Measurements from ENCODE around the gene NTM.

The NTM gene

GRCh38 chr11:132111838-132112237 is 741.4 kb downstream of the NTM start:
- H3K27ac Mint-ChIP-seq: no peak overlapping the region
- H3K27me3 Mint-ChIP-seq (ENCODE audit: low read depth): no peaks in the 10 kb centered on the region
- H3K4me1 Mint-ChIP-seq (ENCODE audit: low read depth): no peaks in the 10 kb centered on the region
- peaks cover 4% of the 10 kb centered on the region for H3K9me3 Mint-ChIP-seq
- no peaks in the 10 kb centered on the region for H3K36me3 Mint-ChIP-seq (ENCODE audit: low read depth)
- no peak for DNase-seq (ENCODE audit: low spot score)
- no peak overlapping the region for H3K4me3 Mint-ChIP-seq

DNA sequence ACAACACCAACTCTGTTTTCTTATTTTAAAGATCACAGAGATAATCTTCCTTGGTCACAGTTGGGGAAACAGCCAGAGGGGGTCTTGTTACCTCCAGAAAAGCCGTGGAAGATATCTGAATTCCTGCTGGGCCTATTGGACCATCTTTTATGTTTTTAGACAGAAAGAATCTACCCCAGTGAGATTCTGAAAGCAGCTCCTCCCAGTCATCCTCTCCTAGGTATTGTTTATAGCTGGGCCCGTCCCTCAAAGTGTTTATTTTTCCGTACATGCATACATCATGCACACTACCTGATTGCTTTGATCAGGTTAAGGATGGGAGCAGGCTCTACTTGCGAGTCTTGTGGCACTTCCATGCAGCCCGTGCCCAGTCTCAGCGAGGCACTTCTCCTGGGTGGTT is 742.4 kb downstream of the NTM start:
- no peak overlapping the region for H3K27ac Mint-ChIP-seq
- H3K9me3 Mint-ChIP-seq: peaks cover 1% of the 10 kb centered on the region
- no peaks in the 10 kb centered on the region for H3K36me3 Mint-ChIP-seq (ENCODE audit: low read depth)
- no peaks in the 10 kb centered on the region for H3K27me3 Mint-ChIP-seq (ENCODE audit: low read depth)
- H3K4me3 Mint-ChIP-seq: no peak overlapping the region
- DNase-seq (ENCODE audit: low spot score): no peak
- H3K4me1 Mint-ChIP-seq (ENCODE audit: low read depth): no peaks in the 10 kb centered on the region

GRCh38 chr11:132114185-132114584 is 743.8 kb downstream of the NTM start:
- no peak for DNase-seq (ENCODE audit: low spot score)
- Mint-ChIP-seq H3K9me3 (no peaks in the 10 kb centered on the region), H3K36me3 (ENCODE audit: low read depth) (no peaks in the 10 kb centered on the region), H3K4me3 (no peak overlapping the region), H3K27me3 (ENCODE audit: low read depth) (no peaks in the 10 kb centered on the region), H3K27ac (no peak overlapping the region), H3K4me1 (ENCODE audit: low read depth) (no peaks in the 10 kb centered on the region)

DNA sequence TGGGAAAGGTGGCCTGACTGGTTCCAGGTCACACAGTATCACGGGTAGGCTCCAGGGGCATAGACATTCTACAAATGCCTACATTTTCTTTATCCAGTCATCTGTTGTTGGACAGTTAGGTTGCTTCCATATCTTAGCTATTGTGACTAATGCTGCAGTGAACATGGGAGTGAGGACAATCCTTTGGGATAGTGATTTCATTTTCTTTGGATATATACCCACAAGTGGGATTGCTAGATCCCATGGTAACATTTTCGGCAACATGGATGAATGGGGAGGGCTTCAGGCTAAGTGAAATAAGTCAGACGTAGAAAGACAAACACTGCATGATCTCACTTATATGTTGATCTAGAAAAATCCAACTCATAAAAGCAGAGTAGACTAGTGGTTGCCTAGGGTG is 744.3 kb downstream of the NTM start:
- Mint-ChIP-seq H3K27me3 (ENCODE audit: low read depth) (no peaks in the 10 kb centered on the region), H3K9me3 (no peaks in the 10 kb centered on the region), H3K36me3 (ENCODE audit: low read depth) (no peaks in the 10 kb centered on the region), H3K4me1 (ENCODE audit: low read depth) (no peaks in the 10 kb centered on the region), H3K4me3 (no peak overlapping the region), H3K27ac (no peak overlapping the region)
- no peak for DNase-seq (ENCODE audit: low spot score)

GRCh38 chr11:132115454-132115853 is 745.0 kb downstream of the NTM start:
- DNase-seq (ENCODE audit: low spot score): no peak
- Mint-ChIP-seq H3K27me3 (ENCODE audit: low read depth) (no peaks in the 10 kb centered on the region), H3K4me1 (ENCODE audit: low read depth) (no peaks in the 10 kb centered on the region), H3K9me3 (no peaks in the 10 kb centered on the region), H3K4me3 (no peak overlapping the region), H3K27ac (no peak overlapping the region), H3K36me3 (ENCODE audit: low read depth) (no peaks in the 10 kb centered on the region)

DNA sequence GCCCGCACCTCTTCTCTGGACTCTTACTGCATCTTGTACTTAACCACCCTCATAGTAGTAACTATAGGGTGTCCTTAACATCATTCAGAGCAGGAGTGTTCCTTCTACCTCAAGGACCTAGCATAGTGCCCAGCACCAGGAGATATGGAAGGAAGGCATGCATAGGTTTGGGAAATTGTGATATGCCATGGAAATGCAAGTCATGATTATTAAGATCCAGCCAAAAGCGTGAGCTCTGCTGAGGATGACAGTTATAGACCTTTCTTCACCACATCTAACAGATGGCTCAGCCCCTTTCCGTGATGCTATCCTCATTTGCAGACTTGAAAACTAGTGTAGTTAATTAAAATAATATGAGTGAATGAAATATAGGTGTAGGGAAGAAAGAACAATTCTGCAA is 746.1 kb downstream of the NTM start:
- Mint-ChIP-seq H3K27me3 (ENCODE audit: low read depth) (no peaks in the 10 kb centered on the region), H3K36me3 (ENCODE audit: low read depth) (no peaks in the 10 kb centered on the region), H3K4me3 (no peak overlapping the region), H3K4me1 (ENCODE audit: low read depth) (no peaks in the 10 kb centered on the region), H3K9me3 (no peaks in the 10 kb centered on the region), H3K27ac (no peak overlapping the region)
- no peak for DNase-seq (ENCODE audit: low spot score)

DNA sequence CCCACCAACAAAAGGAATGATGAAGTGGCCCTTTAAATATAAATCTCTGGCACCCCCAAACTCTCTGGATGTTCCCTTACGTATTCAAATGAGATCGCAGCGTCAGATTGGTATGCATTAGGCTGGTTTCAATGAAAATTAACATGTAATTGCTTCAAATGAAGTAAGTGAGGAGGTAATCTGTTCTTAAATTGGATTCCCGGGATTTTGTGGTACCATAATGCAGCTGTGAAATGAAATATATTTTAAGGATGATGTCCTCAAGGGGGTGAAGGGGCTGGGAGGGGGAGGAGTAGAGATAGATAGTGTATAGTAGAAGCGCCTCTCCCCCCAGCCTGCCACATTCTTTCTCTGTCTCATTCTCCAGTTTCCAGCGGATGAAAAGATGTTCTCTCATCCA is 748.2 kb downstream of the NTM start:
- no peaks in the 10 kb centered on the region for H3K4me1 Mint-ChIP-seq (ENCODE audit: low read depth)
- H3K4me3 Mint-ChIP-seq: no peak overlapping the region
- H3K27ac Mint-ChIP-seq: no peak overlapping the region
- H3K36me3 Mint-ChIP-seq (ENCODE audit: low read depth): no peaks in the 10 kb centered on the region
- no peaks in the 10 kb centered on the region for H3K9me3 Mint-ChIP-seq
- H3K27me3 Mint-ChIP-seq (ENCODE audit: low read depth): no peaks in the 10 kb centered on the region
- DNase-seq (ENCODE audit: low spot score): no peak

DNA sequence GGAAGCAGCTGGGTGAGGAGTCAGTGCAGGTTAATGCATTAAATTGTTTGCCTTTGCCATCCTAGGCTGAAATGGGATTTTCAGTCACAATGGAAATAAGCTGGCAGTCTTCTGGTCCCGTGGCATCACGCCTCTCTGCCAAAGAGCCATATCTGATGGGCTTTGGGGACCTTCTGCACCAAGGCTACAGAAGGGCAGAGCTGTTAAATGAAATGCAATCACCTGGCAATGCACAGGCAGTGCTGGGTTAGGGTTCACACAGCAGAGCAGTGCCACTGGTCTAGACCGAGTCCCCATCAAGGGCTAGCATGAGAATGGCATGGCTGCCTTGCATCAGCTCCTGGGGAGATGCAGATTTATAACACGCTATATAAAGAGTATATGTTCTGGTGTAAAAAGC is 749.2 kb downstream of the NTM start:
- H3K36me3 Mint-ChIP-seq (ENCODE audit: low read depth): no peaks in the 10 kb centered on the region

DNA sequence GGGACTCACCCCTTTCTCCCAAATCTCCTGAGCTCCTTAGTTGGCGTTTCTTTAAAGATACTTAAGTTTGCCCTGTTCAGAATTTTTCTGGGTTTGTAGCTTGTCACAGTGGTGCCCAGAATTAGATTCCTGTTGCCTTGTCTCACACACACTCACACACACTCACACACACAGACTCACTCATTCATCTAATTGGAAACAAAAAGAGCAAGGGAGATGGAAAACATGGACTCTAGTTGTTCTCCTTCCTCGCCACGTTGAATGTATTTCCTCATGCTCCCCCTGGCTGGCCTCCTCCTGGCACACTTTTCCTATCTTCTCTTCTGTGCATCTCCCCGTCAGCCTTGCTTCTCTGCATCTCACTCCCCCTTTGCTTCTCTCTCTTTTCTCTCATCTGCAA is 752.3 kb downstream of the NTM start:
- Mint-ChIP-seq H3K4me1 (ENCODE audit: low read depth) (no peaks in the 10 kb centered on the region), H3K36me3 (ENCODE audit: low read depth) (no peaks in the 10 kb centered on the region), H3K9me3 (no peaks in the 10 kb centered on the region), H3K27me3 (ENCODE audit: low read depth) (no peaks in the 10 kb centered on the region), H3K27ac (no peak overlapping the region), H3K4me3 (no peak overlapping the region)
- no peak for DNase-seq (ENCODE audit: low spot score)

More for the DNA sequence above, 749.2 kb downstream of the NTM start:
- Mint-ChIP-seq H3K9me3 (no peaks in the 10 kb centered on the region), H3K27ac (no peak overlapping the region), H3K27me3 (ENCODE audit: low read depth) (no peaks in the 10 kb centered on the region), H3K4me3 (no peak overlapping the region), H3K4me1 (ENCODE audit: low read depth) (no peaks in the 10 kb centered on the region)
- DNase-seq (ENCODE audit: low spot score): no peak

- H3K27me3 Mint-ChIP-seq (ENCODE audit: low read depth): no peaks in the 10 kb centered on the region
- DNase-seq (ENCODE audit: low spot score): no peak
- H3K27ac Mint-ChIP-seq: no peak overlapping the region
- no peaks in the 10 kb centered on the region for H3K4me1 Mint-ChIP-seq (ENCODE audit: low read depth)
- H3K9me3 Mint-ChIP-seq: no peaks in the 10 kb centered on the region
- H3K4me3 Mint-ChIP-seq: no peak overlapping the region
- H3K36me3 Mint-ChIP-seq (ENCODE audit: low read depth): no peaks in the 10 kb centered on the region
These were observed 753.0 kb downstream of the NTM start for GRCh38 chr11:132123449-132123848.

DNA sequence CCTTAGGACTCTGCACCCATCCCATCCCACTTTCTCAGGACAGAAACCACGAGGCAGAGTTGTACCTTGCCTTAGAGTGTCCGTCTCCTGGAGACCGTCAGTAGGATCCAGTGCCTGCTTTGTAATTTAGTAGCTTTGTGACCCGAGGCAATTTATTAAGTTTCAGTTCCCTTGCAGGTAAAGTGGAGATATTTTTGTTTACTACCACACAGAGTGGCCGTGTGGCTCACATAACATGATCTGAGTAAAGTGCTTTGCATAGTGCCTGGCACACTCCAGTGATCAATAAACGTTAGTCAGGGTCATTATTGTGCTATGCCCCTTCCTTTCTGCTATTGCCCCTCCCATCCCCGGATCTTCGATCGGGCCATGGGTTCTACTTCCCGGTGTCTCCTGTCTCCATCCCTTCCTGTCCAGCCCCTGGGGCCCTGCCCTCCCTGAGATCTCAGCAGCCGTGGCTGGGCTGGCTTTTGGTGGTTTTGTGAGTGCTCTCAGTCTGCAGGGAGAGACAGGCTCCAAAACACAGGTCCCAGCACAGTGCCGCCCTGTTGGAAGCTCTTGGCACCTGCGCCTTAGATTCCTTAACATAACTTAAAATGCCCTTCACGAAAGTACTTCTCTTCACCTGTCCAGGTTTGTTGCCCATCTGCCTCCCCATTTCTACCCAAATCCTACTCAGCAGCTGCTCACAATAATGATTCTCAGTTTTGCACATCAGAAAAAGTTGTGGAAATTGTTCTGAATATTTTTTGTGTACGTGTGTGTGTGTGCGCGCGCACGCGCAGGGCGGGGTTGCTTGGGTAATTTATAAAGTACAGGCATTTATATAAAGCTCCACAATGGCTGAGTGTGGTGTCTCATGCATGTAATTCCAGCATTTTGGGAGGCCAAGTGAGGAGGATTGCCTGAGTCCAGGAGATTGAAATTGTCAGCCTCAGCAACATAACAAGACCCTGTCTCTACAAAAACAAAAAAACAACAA is 753.7 kb downstream of the NTM start:
- Mint-ChIP-seq H3K27me3 (ENCODE audit: low read depth) (no peaks in the 10 kb centered on the region), H3K36me3 (ENCODE audit: low read depth) (no peaks in the 10 kb centered on the region), H3K27ac (no peak overlapping the region), H3K4me1 (ENCODE audit: low read depth) (no peaks in the 10 kb centered on the region), H3K9me3 (no peaks in the 10 kb centered on the region), H3K4me3 (no peak overlapping the region)
- DNase-seq (ENCODE audit: low spot score): no peak

DNA sequence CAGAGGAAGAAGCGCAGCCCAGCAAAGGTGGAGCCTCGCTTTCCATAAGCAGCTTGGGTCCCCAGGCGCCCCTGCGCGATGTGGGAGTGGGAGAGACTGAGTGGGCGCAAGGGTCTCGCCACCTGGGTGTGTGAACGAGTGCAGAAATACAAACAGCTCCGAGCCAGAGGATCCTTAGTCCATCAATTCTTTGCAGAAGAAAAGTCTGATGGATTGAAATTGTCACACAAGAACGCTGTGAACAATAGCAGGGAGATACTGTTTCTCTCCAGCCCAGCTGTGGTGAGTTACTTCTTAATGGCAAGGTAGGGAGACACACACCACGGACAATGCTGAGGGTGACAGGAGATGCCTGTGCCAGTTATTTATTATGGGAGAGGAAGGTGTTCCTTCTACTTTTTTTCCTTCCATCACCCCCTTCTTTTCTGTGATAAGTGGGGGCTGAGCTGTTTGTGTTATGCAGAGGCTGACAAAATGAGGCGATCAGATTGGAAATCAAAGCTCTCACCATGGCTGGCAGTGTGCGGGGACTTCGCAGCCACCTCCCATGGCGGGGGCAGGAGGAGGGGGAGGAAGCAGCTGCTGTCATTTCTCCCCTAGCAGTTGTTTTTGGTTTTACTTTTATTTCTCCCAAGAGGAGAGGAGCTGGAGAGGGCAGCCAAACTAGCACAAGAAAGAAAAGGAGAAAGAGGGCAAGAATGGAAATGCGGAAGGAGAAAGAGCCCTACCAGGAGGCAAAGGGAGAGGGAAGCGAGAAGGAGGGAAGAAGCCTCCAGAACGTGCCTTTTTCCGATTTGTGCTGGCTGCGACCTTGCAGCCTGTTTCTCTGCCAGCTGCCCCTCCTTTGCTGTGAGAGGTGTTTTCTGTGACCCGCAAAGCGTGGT is 755.8 kb downstream of the NTM start:
- Mint-ChIP-seq H3K27me3 (ENCODE audit: low read depth) (no peaks in the 10 kb centered on the region), H3K9me3 (no peaks in the 10 kb centered on the region), H3K4me3 (no peak overlapping the region), H3K36me3 (ENCODE audit: low read depth) (no peaks in the 10 kb centered on the region), H3K4me1 (ENCODE audit: low read depth) (no peaks in the 10 kb centered on the region), H3K27ac (no peak overlapping the region)
- no peak for DNase-seq (ENCODE audit: low spot score)

- H3K9me3 Mint-ChIP-seq: no peaks in the 10 kb centered on the region
- no peak for DNase-seq (ENCODE audit: low spot score)
- no peaks in the 10 kb centered on the region for H3K27me3 Mint-ChIP-seq (ENCODE audit: low read depth)
- no peak overlapping the region for H3K4me3 Mint-ChIP-seq
- H3K36me3 Mint-ChIP-seq (ENCODE audit: low read depth): no peaks in the 10 kb centered on the region
- H3K4me1 Mint-ChIP-seq (ENCODE audit: low read depth): no peaks in the 10 kb centered on the region
- H3K27ac Mint-ChIP-seq: no peak overlapping the region
These were observed 756.8 kb downstream of the NTM start for GRCh38 chr11:132126973-132127899.

Data from T-helper 2 cell treated with Interferon-gamma antibody and Interleukin-4, amounts not matched to agents 5 μg/mL and 100 μg/mL, for 36 hours (primary cell).